PC-9 (cell line): ENCODE results near the gene SMIM5. TPM values are rescaled to one million over a fixed set of nuclear protein-coding genes. Genes with fewer than 3 reads are reported as not detected.

Source experiments
- BruUV-seq: library from RNA; stranded (reverse); fragments of 400-500 nt; replicated peaks from 2 replicates; lab custom pipeline; 2021; lab: Mats Ljungman, UMichigan
- CTCF ChIA-PET: fragments of 300-600 bp; sonication (Branson Sonifier 250); formaldehyde crosslinking; loops from one replicate; lab custom pipeline; 2022; ENCODE audit warnings: antibody characterized with exemption; lab: Charles Lee
- POLR2A ChIA-PET: fragments of 300-600 bp; sonication (Branson Sonifier 250); formaldehyde crosslinking; loops from one replicate; lab custom pipeline; 2022; ENCODE audit warnings: antibody characterized with exemption; ENCODE audit not compliant: unreplicated experiment; lab: Charles Lee
- DNase-seq, 2 experiments: peaks; one replicate each; pipeline versions ENCODE4 v3.0.0 to v3.0.0-alpha.2; 2015 to 2022; ENCODE audit warnings: mixed read lengths in 1 of 2
- H2AFZ ChIP-seq: fragments of 200-600 bp; sonication (generic); 2 replicates; pipeline ENCODE4 v1.8.1; 2017; ENCODE audit warnings: antibody characterized with exemption
- H3F3A ChIP-seq: fragments of 200-600 bp; sonication (generic); 2 replicates; pipeline ENCODE4 v1.8.1; 2017; ENCODE audit warnings: antibody characterized with exemption, mild to moderate bottlenecking, low read depth; ENCODE audit not compliant: insufficient read depth
- H3K27ac ChIP-seq: fragments of 200-600 bp; sonication (generic); 2 replicates; pipeline ENCODE4 v1.6.1; 2016; ENCODE audit warnings: mixed run types
- H3K27me3 ChIP-seq: fragments of 200-600 bp; sonication (generic); 2 replicates; pipeline ENCODE4 v1.6.1; 2016; ENCODE audit warnings: low read depth, mixed run types; ENCODE audit not compliant: insufficient read depth
- H3K36me3 ChIP-seq: fragments of 200-600 bp; sonication (generic); 2 replicates; pipeline ENCODE4 v1.6.1; 2016; ENCODE audit warnings: low read depth, mixed run types
- H3K4me1 ChIP-seq: fragments of 200-600 bp; sonication (generic); replicated peaks from 2 replicates; pipeline ENCODE4 v1.6.1; 2016; ENCODE audit warnings: mixed run types; ENCODE audit not compliant: insufficient read depth
- H3K4me2 ChIP-seq: fragments of 200-600 bp; sonication (generic); 2 replicates; pipeline ENCODE4 v1.6.1; 2017; ENCODE audit warnings: mixed run types
- H3K4me3 ChIP-seq: fragments of 200-600 bp; sonication (generic); 2 replicates; pipeline ENCODE4 v1.6.1; 2016; ENCODE audit warnings: mixed run types
- H3K79me2 ChIP-seq: fragments of 200-600 bp; sonication (generic); 2 replicates; pipeline ENCODE4 v1.6.1; 2017; ENCODE audit warnings: low read depth, mixed run types
- H3K9me2 ChIP-seq: fragments of 200-600 bp; sonication (generic); 2 replicates; pipeline ENCODE4 v1.8.1; 2017; ENCODE audit warnings: mild to moderate bottlenecking; ENCODE audit not compliant: insufficient read depth
- H3K9me3 ChIP-seq: fragments of 200-600 bp; sonication (generic); 2 replicates; pipeline ENCODE4 v1.8.1; 2016; ENCODE audit warnings: low read depth; ENCODE audit not compliant: insufficient read depth
- H4K20me1 ChIP-seq: fragments of 200-600 bp; sonication (generic); 2 replicates; pipeline ENCODE4 v1.8.1; 2017; ENCODE audit not compliant: insufficient read depth
- CTCF ChIP-seq: fragments of 200-600 bp; sonication (generic); conservative IDR thresholded peaks from 2 replicates; pipeline ENCODE4 v1.6.1; 2017; ENCODE audit warnings: mixed run types, antibody characterized with exemption, mild to moderate bottlenecking, moderate library complexity
- EZH2 ChIP-seq: fragments of 200-600 bp; sonication (generic); IDR thresholded peaks from 2 replicates; pipeline ENCODE4 v1.8.0; 2017; ENCODE audit warnings: antibody characterized with exemption, low read depth
- intact Hi-C: fragments of 100-400 bp; cut with micrococcal nuclease; formaldehyde crosslinking; loops from one replicate; pipeline ENCODE4 v1.10.0; 2022; ENCODE audit not compliant: unreplicated experiment
- total RNA-seq: library from RNA; stranded (reverse); gene quantifications from 2 replicates; pipeline ENCODE4 v1.2.3, GENCODE V29; 2021

Gene SMIM5
- total RNA-seq, 1 experiment from 2014 or later, result 0.31 TPM

- Histone ChIP-seq H3K36me3 (no peaks in the 10 kb centered on the region), H3K27me3 (no peaks in the 10 kb centered on the region), H3K9me3 (no peaks in the 10 kb centered on the region), H3K79me2 (no peaks in the 10 kb centered on the region), H3K4me3 (no peak overlapping the region), H3K4me2 (no peak overlapping the region), H3K4me1 (peaks cover 30% of the 10 kb centered on the region), H3K27ac (no peak overlapping the region), H3K9me2 (no peaks in the 10 kb centered on the region), H4K20me1 (peaks cover 12% of the 10 kb centered on the region), H2AFZ (no peak overlapping the region), H3F3A (peaks cover 13% of the 10 kb centered on the region)
- no TSS peak for BruUV-seq
- ChIA-PET CTCF (interaction anchor here (0.6 to 2.5 kb wide), 3 partner anchors 18 to 108 kb away, joined by 5 to 35 read pairs (median 14); no protein-coding TSS in a partner anchor), POLR2A (no interaction called here)
- TF ChIP-seq CTCF, result no peak
- TF ChIP-seq EZH2, result no peak
- no peak for DNase-seq
- intact Hi-C loops, result loop anchor here (5.0 kb wide), 1 partner anchor 32 kb away; the partner anchor contains the start of genes RECQL5 and SAP30BP
These were observed 1.7 kb downstream of the SMIM5 start for GRCh38 chr17:75634754-75635609.

GRCh38 chr17:75635610-75636202, 2.5 kb downstream of the SMIM5 start:
- H3K79me2 ChIP-seq, result no peaks in the 10 kb centered on the region
- no peaks in the 10 kb centered on the region for H3K9me2 ChIP-seq
- no peaks in the 10 kb centered on the region for H3K9me3 ChIP-seq
- H3K4me1 ChIP-seq, result peaks cover 36% of the 10 kb centered on the region
- H3K4me3 ChIP-seq, result no peak overlapping the region
- no peak overlapping the region for H3K27ac ChIP-seq
- BruUV-seq, result no TSS peak
- no peaks in the 10 kb centered on the region for H3K27me3 ChIP-seq
- TF ChIP-seq CTCF (no peak), EZH2 (no peak)
- no peak for DNase-seq
- no peak overlapping the region for H2AFZ ChIP-seq
- no peak overlapping the region for H3K4me2 ChIP-seq
- peaks cover 12% of the 10 kb centered on the region for H4K20me1 ChIP-seq
- peaks cover 13% of the 10 kb centered on the region for H3F3A ChIP-seq
- no peaks in the 10 kb centered on the region for H3K36me3 ChIP-seq
- ChIA-PET POLR2A (no interaction called here), CTCF (no interaction called here)
- intact Hi-C loops, result no loop called here

GRCh38 chr17:75636381-75637142, 3.3 kb downstream of the SMIM5 start:
- no peak for DNase-seq
- H3K9me3 ChIP-seq, result no peaks in the 10 kb centered on the region
- no peaks in the 10 kb centered on the region for H3K27me3 ChIP-seq
- no peak overlapping the region for H3K4me3 ChIP-seq
- no TSS peak for BruUV-seq
- H3K9me2 ChIP-seq, result no peaks in the 10 kb centered on the region
- CTCF ChIA-PET, result interaction anchor here (0.5 to 1.1 kb wide), 3 partner anchors 35 to 222 kb away, joined by 3 to 11 read pairs (median 3); no protein-coding TSS in a partner anchor
- POLR2A ChIA-PET, result interaction anchor here (1.0 kb wide), 1 partner anchor 143 kb away, joined by 5 read pairs; no protein-coding TSS in a partner anchor
- intact Hi-C loops, result no loop called here
- H4K20me1 ChIP-seq, result peaks cover 12% of the 10 kb centered on the region
- H3K79me2 ChIP-seq, result no peaks in the 10 kb centered on the region
- TF ChIP-seq EZH2 (no peak), CTCF (no peak)
- H3K4me2 ChIP-seq, result no peak overlapping the region
- no peaks in the 10 kb centered on the region for H3K36me3 ChIP-seq
- no peak overlapping the region for H3K27ac ChIP-seq
- peaks cover 13% of the 10 kb centered on the region for H3F3A ChIP-seq
- H2AFZ ChIP-seq, result no peak overlapping the region
- H3K4me1 ChIP-seq, result peaks cover 36% of the 10 kb centered on the region
